GM19395 (cell line): ENCODE results near the gene ALPK1.
"Not testable (repeated sequence)": the region's sequence is repeated elsewhere in the genome, so short reads cannot be mapped to it uniquely, and the experiment has no call there.

Source experiments
- ATAC-seq: cut with Tn5 transposase; IDR thresholded peaks from one replicate; pipeline ENCODE4 v1.9.1; 2021; ENCODE audit warnings: mild to moderate bottlenecking, moderate library complexity; ENCODE audit not compliant: unreplicated experiment

The ALPK1 gene

GRCh38 chr4:112284166-112284565 lies 13.0 kb upstream of the ALPK1 start:
- ATAC-seq = no peak

DNA sequence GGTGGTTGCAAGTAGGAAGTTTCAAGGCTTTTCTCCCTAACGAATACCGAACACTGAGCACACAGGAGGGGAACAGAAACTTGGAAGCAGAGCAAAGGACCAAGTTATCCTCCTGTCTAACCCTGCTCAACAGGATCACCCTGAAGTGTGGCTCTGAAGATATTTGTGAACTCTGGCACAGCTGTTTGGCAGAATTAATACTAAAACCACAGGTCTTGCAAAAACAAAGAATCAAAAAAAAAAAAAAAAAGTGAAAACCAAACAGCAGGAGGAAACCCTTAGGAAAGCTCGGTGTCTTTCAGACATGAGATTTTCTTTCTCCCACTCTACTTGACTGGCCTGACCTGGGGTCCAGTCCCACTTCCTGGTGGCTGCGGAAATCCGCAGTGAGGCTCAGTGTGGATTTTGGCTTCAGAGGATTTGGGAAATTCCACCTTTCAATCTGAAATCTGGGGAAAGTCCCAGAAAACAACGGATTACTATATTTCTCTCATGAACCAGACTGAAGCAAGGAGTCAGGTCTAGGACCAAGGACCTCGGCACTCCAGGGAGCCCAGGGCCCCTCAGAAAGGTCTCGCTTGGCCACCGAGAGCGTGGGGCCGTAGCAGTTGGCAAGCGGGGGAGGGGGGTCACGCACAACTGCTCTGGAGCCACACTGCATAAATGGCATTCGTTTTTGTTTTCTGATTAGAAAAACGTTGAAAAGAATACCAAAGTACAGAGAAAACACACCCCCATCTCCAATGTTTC lies 12.3 kb upstream of the ALPK1 start:
- no peak for ATAC-seq

DNA sequence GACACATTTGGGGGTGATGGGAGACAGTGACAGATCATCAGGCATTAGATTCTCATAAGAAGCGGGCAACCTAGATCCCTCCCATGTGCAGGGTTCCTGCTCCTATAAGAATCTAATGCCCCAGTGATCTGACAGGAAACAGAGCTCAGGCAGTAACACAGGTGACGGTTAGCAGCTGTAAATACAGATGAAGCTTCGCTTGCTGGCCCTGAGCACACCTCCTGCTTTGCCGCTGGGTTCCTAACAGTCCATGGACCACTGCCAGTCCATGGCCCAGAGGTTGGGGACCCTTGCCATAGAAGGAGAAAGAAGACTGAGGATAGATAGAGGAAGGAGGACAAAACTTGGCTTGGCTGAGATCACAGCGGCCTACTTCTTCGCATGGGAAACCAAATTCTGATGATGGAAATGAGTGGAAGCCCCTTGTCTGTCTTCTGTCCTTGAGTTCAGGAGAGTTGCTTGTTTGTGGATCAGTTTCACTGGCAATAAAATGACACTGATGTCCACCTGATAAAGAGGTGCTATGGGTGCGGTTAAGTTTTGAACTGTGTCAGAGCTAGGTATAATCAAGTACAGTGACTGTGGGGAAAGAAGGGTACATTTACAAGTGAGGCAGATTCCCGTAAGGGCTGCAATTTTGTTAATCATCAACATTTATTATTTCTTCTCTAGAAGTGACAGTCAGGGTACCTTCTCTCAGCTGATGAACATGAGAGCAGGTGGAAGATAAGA lies 9.7 kb upstream of the ALPK1 start:
- peak; percentile 26 for ATAC-seq

DNA sequence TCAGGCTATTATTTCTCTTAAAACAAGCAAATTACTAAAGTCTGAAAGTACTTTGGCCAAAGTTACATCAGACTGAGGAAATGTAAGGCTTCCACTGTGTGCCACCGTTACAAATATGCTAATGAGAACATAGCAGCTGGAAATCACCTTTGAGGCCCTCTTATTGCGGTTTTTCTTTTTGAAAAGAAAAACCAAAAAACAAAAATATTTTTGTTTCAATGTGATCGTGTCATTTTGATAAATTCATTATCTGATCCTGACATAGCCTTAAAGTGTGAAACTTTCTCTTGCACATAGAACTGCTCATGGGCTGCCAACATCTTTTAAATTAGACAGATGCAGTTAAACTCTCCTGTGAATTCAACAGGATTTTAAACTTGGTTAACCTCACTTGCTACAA lies 8.7 kb upstream of the ALPK1 start:
- ATAC-seq = peak; percentile 34

DNA sequence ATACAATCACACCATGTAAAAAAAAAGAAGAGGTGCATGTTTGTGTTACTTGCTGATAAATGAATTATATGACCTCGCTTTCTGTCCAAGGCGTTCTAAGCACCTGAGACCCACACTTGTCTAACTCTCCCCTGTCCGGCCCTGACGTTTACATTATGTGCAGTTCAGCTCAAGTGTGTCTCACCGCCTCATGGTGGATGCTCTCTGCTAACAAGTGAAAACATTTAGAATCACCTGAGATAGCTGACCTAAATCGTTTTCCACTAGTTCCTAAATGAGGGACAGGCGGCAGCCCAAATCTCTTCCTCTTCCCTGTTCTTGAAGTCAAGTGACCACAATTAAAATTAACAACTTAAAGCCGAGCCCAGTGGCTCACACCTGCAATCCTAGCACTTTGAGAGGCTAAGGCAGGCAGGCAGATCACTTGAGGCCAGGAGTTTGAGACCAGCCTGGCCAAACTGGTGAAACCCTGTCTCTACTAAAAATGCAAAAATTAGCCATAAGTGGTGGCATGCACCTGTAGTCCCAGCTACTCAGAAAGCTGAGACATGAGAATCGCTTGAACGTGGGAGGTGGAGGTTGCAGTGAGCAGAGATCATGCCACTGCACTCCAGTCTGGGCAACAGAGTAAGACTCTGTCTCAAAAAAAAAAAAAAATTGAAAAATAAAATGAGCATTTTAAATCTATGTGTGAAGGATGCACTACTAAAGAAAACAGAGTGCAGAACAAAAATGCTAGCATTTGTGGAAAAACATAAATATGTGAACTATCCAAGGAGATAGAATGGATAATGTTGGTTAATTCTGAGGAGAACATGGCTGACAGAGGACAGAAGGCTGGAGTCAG lies 7.5 kb upstream of the ALPK1 start:
- ATAC-seq = no peak

GRCh38 chr4:112290341-112290740 lies 6.8 kb upstream of the ALPK1 start:
- ATAC-seq = no peak

DNA sequence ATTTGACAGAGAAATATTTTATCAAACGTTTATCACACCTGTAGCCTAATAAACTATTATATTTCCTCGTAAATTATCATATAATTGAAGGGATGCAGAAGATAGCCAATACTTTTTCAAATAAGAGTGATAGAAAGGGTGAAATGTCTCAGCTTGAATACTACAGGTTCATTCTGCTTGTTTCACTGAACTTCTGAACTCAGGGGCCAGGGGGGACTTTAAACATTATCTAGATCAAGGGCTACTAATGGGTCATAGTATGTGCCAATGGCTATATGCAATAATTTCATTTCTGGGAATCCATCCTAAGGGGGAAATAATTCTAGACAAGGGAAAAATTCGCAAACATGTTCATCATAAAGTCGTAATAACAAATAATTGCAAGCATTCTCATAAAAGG lies 2.6 kb downstream of the ALPK1 start:
- no peak for ATAC-seq

- ATAC-seq = peak; percentile 58
Measured at GRCh38 chr4:112302320-112303274, 5.4 kb downstream of the ALPK1 start.

- not testable (repeated sequence) for ATAC-seq
Measured at GRCh38 chr4:112305477-112305876, 8.3 kb downstream of the ALPK1 start.

- ATAC-seq = not testable (repeated sequence)
Measured at GRCh38 chr4:112309263-112309791, 12.2 kb downstream of the ALPK1 start.

DNA sequence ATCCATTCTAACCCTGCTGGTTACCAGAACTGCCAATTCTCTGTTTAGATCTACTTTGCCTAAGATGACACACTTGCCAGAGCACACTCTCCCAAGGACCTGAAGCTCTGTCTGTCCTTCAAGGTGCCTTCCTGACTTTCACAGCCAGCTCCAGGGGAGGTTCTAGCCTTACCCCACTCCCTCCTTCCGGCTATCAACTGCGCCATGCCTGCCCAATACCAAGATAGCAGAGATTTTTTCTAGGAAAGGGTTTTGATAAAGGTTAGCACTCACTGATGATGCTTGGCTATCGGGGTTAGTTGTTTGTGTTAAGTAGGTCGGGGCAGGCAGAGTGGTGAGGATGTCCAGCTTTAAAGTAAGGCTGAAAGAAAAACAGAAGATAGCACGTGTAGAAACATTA lies 14.3 kb downstream of the ALPK1 start:
- ATAC-seq = no peak

- peak; percentile 98 for ATAC-seq
Measured at GRCh38 chr4:112312610-112313239, 15.6 kb downstream of the ALPK1 start.

DNA sequence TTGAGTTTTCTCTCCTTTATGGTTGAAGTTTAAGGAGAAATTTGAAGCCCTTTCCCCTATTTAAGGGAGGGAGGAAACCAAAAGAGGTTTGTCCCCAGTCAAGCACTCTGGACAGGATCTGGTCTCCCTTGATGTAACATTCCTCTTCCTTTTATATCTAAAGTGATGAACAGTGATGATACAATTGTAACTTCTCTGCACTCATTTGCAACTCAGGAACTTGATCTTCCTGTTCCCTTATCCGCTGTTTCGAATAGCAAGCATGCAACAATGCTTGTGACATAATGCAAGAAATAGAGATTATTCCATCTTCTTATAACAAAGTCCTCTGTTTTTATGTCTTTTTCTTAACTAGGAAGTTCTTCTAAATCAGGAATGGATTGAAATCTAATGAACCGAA lies 18.3 kb downstream of the ALPK1 start:
- ATAC-seq = no peak

DNA sequence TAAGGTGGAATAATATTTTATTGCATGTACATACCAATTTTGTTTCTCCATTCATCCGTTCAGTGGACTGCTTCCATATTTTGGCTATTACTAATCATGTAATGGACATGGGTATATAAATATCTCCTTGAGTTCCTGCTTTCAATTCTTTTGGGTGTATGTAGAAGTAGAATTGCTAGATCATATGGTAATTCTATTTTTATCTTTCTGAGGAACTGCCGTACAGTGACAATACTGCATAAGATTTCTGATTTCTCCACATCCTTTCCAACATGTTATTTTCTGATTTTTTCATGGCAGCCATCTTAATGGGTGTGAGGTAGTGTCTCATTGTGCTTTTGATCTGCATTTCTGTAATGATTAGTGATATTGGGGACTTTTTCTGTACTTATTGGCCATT lies 19.2 kb downstream of the ALPK1 start:
- no peak for ATAC-seq

GRCh38 chr4:112318239-112319142 lies 21.3 kb downstream of the ALPK1 start:
- peak; percentile 96 for ATAC-seq

GRCh38 chr4:112321776-112322684 lies 24.9 kb downstream of the ALPK1 start:
- ATAC-seq = no peak

GRCh38 chr4:112322866-112323265 lies 25.7 kb downstream of the ALPK1 start:
- ATAC-seq = no peak

GRCh38 chr4:112325530-112325929 lies 28.4 kb downstream of the ALPK1 start:
- no peak for ATAC-seq
